Natural killer cell (primary cell): ENCODE data around the gene PXDC1. TPM values are rescaled to one million over a fixed set of nuclear protein-coding genes. Genes with fewer than 3 reads are reported as not detected.

Experiments
- ATAC-seq, 3 donors: fragments of 150-1000 bp in 2 of 3; fragments of 200-7000 bp in 1 of 3; cut with Tn5 transposase; 1 replicate in 1 of 3; 2 replicates in 2 of 3; pipeline ENCODE4 v1.10.0; 2021; ENCODE audit warnings: mild to moderate bottlenecking in 2 of 3, moderate library complexity in 2 of 3
- DNase-seq, 2 donors: peaks; one replicate each; pipeline versions ENCODE4 v3.0.0 to v3.0.0-alpha.2; 2013 to 2021; ENCODE audit warnings: mixed read lengths in 1 of 2
- H3K27ac ChIP-seq: one replicate; pipeline ENCODE4 v1.5.1; 2013; ENCODE audit warnings: mild to moderate bottlenecking, low read length
- H3K27me3 ChIP-seq: one replicate; pipeline ENCODE4 v1.6.1; 2013; ENCODE audit warnings: low read length; ENCODE audit not compliant: control insufficient read depth, insufficient read depth
- H3K36me3 ChIP-seq: one replicate; pipeline ENCODE4 v1.6.1; 2013; ENCODE audit warnings: low read length; ENCODE audit not compliant: control insufficient read depth, insufficient read depth
- H3K4me1 ChIP-seq: one replicate; pipeline ENCODE4 v1.6.1; 2013; ENCODE audit warnings: low read length; ENCODE audit not compliant: control insufficient read depth, insufficient read depth
- H3K4me3 ChIP-seq: one replicate; pipeline ENCODE4 v1.5.1; 2013; ENCODE audit warnings: low read length
- H3K9me3 ChIP-seq: one replicate; pipeline ENCODE4 v1.6.1; 2013; ENCODE audit warnings: low read length; ENCODE audit not compliant: control insufficient read depth, insufficient read depth
- H3K27ac Mint-ChIP-seq, 2 donors: one replicate each; pipeline ENCODE4 v1.8.0; 2022; ENCODE audit warnings: mild to moderate bottlenecking in 2 of 2, mixed read lengths in 2 of 2, moderate library complexity in 1 of 2
- H3K27me3 Mint-ChIP-seq, 2 donors: one replicate each; pipeline ENCODE4 v1.8.0; 2022; ENCODE audit warnings: low read depth in 2 of 2, mixed read lengths in 2 of 2
- H3K36me3 Mint-ChIP-seq: one replicate; pipeline ENCODE4 v1.8.0; 2022; ENCODE audit warnings: mixed read lengths
- H3K4me1 Mint-ChIP-seq, 2 donors: one replicate each; pipeline ENCODE4 v1.8.0; 2022; ENCODE audit warnings: mixed read lengths in 2 of 2
- H3K4me3 Mint-ChIP-seq: one replicate; pipeline ENCODE4 v1.8.0; 2022; ENCODE audit warnings: mild to moderate bottlenecking, moderate library complexity, mixed read lengths
- H3K9me3 Mint-ChIP-seq, 2 donors: one replicate each; pipeline ENCODE4 v1.8.0; 2022; ENCODE audit warnings: mixed read lengths in 2 of 2
- WGBS: methylation state at CpG from one replicate; pipeline ENCODE4 v1.1.7; 2013; ENCODE audit warnings: missing lambda C conversion rate; ENCODE audit not compliant: insufficient coverage; 5-methylcytosine and 5-hydroxymethylcytosine counted together
- intact Hi-C: fragments of 100-400 bp; cut with micrococcal nuclease; formaldehyde crosslinking; loops from one replicate; pipeline ENCODE4 v1.14.2; 2022
- total RNA-seq, 4 donors: library from RNA; stranded (reverse); fragments of 120-200 nt in 1 of 4; gene quantifications; one replicate each; pipeline versions ENCODE4 v1.2.3 to v1.2.4, GENCODE V29; 2013 to 2022
- TF ChIP-seq, protein P1 (sequence below): fragments of 200-600 bp; IDR thresholded peaks from one replicate; pipeline ENCODE4 v1.8.0; 2022; ENCODE audit warnings: antibody characterized with exemption

PXDC1 gene
- total RNA-seq, 3 donors from 2014 or later (not counting 1 experiment from before 2014, with no cell fraction given): 0.28 TPM; not detected in 1

- intact Hi-C loops: no loop called here
Observed at GRCh38 chr6:3740551-3741476, 10.7 kb downstream of the PXDC1 start.

DNA sequence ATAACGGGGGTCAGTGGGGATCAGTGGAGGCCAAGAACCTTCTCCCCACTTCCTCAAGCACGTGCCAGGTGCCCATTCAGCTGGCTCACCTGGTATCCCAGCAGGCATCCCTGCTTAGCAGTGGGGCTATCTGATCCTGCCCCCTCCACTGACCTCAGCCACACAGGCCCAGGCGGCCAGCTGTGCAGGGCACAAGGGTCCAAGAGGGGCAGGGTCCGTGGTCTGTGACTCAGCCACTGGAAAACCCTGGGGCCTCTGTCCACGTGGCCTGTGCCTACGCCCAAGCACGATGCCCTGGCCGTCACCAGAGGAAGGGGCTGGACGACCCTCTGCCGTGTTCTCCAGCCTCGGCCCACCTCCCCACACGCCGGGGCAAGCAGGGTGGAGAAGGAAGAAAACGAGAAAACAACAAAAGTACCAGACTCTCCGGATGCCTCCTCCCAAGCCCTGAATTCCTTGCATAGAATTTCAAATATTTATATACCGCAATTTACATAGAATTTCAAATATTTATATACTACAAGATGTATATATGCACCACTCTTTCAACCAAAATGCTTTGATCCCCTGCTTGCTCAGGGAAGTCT, 12.1 kb downstream of the PXDC1 start:
- H3K36me3 Mint-ChIP-seq: no peaks in the 10 kb centered on the region
- Histone ChIP-seq H3K4me3 (no peak overlapping the region), H3K27ac (no peak overlapping the region), H3K36me3 (no peaks in the 10 kb centered on the region), H3K4me1 (peaks cover 12% of the 10 kb centered on the region), H3K9me3 (no peaks in the 10 kb centered on the region), H3K27me3 (no peaks in the 10 kb centered on the region)
- H3K27ac Mint-ChIP-seq: no peak overlapping the region
- H3K9me3 Mint-ChIP-seq: no peaks in the 10 kb centered on the region
- peaks cover 12 to 13% of the 10 kb centered on the region in 2 donors for H3K4me1 Mint-ChIP-seq
- 88% methylated on average over 14 of the region's 16 CpGs for WGBS
- H3K4me3 Mint-ChIP-seq: no peak overlapping the region
- TF ChIP-seq, protein P1, sequence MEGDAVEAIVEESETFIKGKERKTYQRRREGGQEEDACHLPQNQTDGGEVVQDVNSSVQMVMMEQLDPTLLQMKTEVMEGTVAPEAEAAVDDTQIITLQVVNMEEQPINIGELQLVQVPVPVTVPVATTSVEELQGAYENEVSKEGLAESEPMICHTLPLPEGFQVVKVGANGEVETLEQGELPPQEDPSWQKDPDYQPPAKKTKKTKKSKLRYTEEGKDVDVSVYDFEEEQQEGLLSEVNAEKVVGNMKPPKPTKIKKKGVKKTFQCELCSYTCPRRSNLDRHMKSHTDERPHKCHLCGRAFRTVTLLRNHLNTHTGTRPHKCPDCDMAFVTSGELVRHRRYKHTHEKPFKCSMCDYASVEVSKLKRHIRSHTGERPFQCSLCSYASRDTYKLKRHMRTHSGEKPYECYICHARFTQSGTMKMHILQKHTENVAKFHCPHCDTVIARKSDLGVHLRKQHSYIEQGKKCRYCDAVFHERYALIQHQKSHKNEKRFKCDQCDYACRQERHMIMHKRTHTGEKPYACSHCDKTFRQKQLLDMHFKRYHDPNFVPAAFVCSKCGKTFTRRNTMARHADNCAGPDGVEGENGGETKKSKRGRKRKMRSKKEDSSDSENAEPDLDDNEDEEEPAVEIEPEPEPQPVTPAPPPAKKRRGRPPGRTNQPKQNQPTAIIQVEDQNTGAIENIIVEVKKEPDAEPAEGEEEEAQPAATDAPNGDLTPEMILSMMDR: no peak
- ATAC-seq (no peak), DNase-seq (no peak)
- peaks cover 17 to 32% of the 10 kb centered on the region in 2 donors for H3K27me3 Mint-ChIP-seq
- intact Hi-C loops: loop anchor here (10.0 kb wide), 1 partner anchor 325 kb away; no protein-coding TSS in a partner anchor

More at GRCh38 chr6:3740551-3741476, 10.7 kb downstream of the PXDC1 start:
- H3K27ac Mint-ChIP-seq: no peak overlapping the region
- H3K27me3 Mint-ChIP-seq: peaks cover 13 to 30% of the 10 kb centered on the region in 2 donors
- peaks cover 12 to 13% of the 10 kb centered on the region in 2 donors for H3K4me1 Mint-ChIP-seq
- H3K9me3 ChIP-seq: no peaks in the 10 kb centered on the region
- H3K4me3 ChIP-seq: no peak overlapping the region
- no peaks in the 10 kb centered on the region for H3K9me3 Mint-ChIP-seq
- no peak overlapping the region for H3K4me3 Mint-ChIP-seq
- no peak overlapping the region for H3K27ac ChIP-seq
- no peaks in the 10 kb centered on the region for H3K27me3 ChIP-seq
- no peaks in the 10 kb centered on the region for H3K36me3 Mint-ChIP-seq
- TF ChIP-seq, protein P1: no peak
- H3K36me3 ChIP-seq: no peaks in the 10 kb centered on the region
- peaks cover 12% of the 10 kb centered on the region for H3K4me1 ChIP-seq
- 73% methylated on average over 16 of the region's 16 CpGs for WGBS
- DNase-seq: no peak
- no peak for ATAC-seq

DNA sequence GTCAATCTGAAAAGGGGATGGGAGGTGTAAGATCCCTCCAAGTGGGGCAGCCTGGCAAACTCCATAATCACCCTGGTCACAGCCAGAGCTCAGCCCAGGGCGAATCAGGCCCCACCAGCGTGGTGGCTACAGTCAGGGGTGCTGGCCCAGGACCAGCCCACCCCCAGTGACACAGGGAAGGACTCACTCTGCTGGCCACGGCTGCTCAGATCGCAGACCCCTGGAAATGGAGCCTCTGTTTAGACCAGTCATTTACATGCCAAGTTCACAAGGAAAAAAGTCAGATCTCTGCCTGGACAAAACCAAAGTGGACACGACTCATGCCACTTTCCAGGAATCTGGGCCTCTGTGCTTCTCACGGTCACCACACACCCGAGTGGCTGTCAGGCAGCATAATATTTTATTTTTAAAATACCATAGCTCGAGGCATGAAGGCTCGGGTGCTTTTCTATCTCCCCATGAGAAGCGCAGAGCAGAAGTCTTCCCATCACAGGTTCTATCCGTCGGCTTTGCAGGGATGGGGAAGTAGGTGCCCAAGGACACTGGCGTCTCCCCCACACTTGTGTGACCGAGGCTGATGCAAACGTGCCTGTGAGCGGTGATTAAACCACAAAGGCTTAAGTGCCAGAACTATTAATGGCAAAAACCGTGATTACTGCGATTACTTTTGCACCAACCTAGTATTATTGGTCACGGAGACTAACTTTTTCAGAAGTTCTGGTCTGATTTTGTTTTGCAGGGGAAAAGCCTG, 13.0 kb downstream of the PXDC1 start:
- TF ChIP-seq, protein P1: no peak
- Histone ChIP-seq H3K27me3 (no peaks in the 10 kb centered on the region), H3K4me1 (peaks cover 12% of the 10 kb centered on the region), H3K27ac (no peak overlapping the region), H3K36me3 (no peaks in the 10 kb centered on the region), H3K4me3 (no peak overlapping the region), H3K9me3 (no peaks in the 10 kb centered on the region)
- no peak for DNase-seq
- Mint-ChIP-seq H3K9me3 (no peaks in the 10 kb centered on the region), H3K4me1 (peaks cover 12 to 13% of the 10 kb centered on the region in 2 donors), H3K27me3 (peaks cover 24 to 39% of the 10 kb centered on the region in 2 donors), H3K36me3 (no peaks in the 10 kb centered on the region), H3K4me3 (no peak overlapping the region), H3K27ac (no peak overlapping the region)
- intact Hi-C loops: loop anchor here (10.0 kb wide), 1 partner anchor 324 kb away; no protein-coding TSS in a partner anchor
- no peak for ATAC-seq
- 86% methylated on average over 19 of the region's 19 CpGs for WGBS
